ENCODE data around the gene NEDD4L.

Gene NEDD4L

GRCh38 chr18:58080451-58080850 lies 36.4 kb downstream of the NEDD4L start:
- Mint-ChIP-seq H3K4me3 (no peak overlapping the region), H3K27me3 (peaks cover 21% of the 10 kb centered on the region), H3K4me1 (ENCODE audit: low read depth) (no peaks in the 10 kb centered on the region), H3K36me3 (ENCODE audit: low read depth) (no peaks in the 10 kb centered on the region), H3K27ac (no peak overlapping the region), H3K9me3 (no peaks in the 10 kb centered on the region)
- no peak for DNase-seq

GRCh38 chr18:58087928-58088690 lies 44.1 kb downstream of the NEDD4L start:
- Mint-ChIP-seq H3K4me1 (ENCODE audit: low read depth) (peaks cover 5% of the 10 kb centered on the region), H3K9me3 (peaks cover 3% of the 10 kb centered on the region), H3K27me3 (peaks cover 15% of the 10 kb centered on the region), H3K27ac (peak overlapping the region; percentile 55), H3K4me3 (no peak overlapping the region), H3K36me3 (ENCODE audit: low read depth) (no peaks in the 10 kb centered on the region)
- DNase-seq = no peak

- Mint-ChIP-seq H3K27me3 (peaks cover 15% of the 10 kb centered on the region), H3K27ac (no peak overlapping the region), H3K9me3 (peaks cover 3% of the 10 kb centered on the region), H3K4me3 (no peak overlapping the region), H3K4me1 (ENCODE audit: low read depth) (peaks cover 5% of the 10 kb centered on the region), H3K36me3 (ENCODE audit: low read depth) (no peaks in the 10 kb centered on the region)
- DNase-seq = no peak
These were observed 44.7 kb downstream of the NEDD4L start for GRCh38 chr18:58088691-58089065.

GRCh38 chr18:58091099-58091611 lies 47.1 kb downstream of the NEDD4L start:
- peaks cover 5% of the 10 kb centered on the region for H3K4me1 Mint-ChIP-seq (ENCODE audit: low read depth)
- peaks cover 3% of the 10 kb centered on the region for H3K9me3 Mint-ChIP-seq
- H3K27ac Mint-ChIP-seq = no peak overlapping the region
- H3K27me3 Mint-ChIP-seq = peaks cover 14% of the 10 kb centered on the region
- no peak for DNase-seq
- no peak overlapping the region for H3K4me3 Mint-ChIP-seq
- H3K36me3 Mint-ChIP-seq (ENCODE audit: low read depth) = no peaks in the 10 kb centered on the region

GRCh38 chr18:58093311-58093803 lies 49.3 kb downstream of the NEDD4L start:
- Mint-ChIP-seq H3K9me3 (no peaks in the 10 kb centered on the region), H3K4me1 (ENCODE audit: low read depth) (no peaks in the 10 kb centered on the region), H3K27ac (no peak overlapping the region), H3K27me3 (peaks cover 7% of the 10 kb centered on the region), H3K36me3 (ENCODE audit: low read depth) (no peaks in the 10 kb centered on the region), H3K4me3 (no peak overlapping the region)
- DNase-seq = no peak

- Mint-ChIP-seq H3K27me3 (peaks cover 7% of the 10 kb centered on the region), H3K4me1 (ENCODE audit: low read depth) (no peaks in the 10 kb centered on the region), H3K4me3 (no peak overlapping the region), H3K27ac (no peak overlapping the region), H3K36me3 (ENCODE audit: low read depth) (no peaks in the 10 kb centered on the region), H3K9me3 (no peaks in the 10 kb centered on the region)
- no peak for DNase-seq
These were observed 51.2 kb downstream of the NEDD4L start for GRCh38 chr18:58095222-58095621.

GRCh38 chr18:58095655-58096054 lies 51.6 kb downstream of the NEDD4L start:
- H3K27me3 Mint-ChIP-seq = peaks cover 7% of the 10 kb centered on the region
- no peaks in the 10 kb centered on the region for H3K36me3 Mint-ChIP-seq (ENCODE audit: low read depth)
- H3K9me3 Mint-ChIP-seq = no peaks in the 10 kb centered on the region
- no peaks in the 10 kb centered on the region for H3K4me1 Mint-ChIP-seq (ENCODE audit: low read depth)
- no peak overlapping the region for H3K27ac Mint-ChIP-seq
- DNase-seq = no peak
- H3K4me3 Mint-ChIP-seq = no peak overlapping the region

- DNase-seq = no peak
- Mint-ChIP-seq H3K27ac (no peak overlapping the region), H3K36me3 (ENCODE audit: low read depth) (no peaks in the 10 kb centered on the region), H3K27me3 (peaks cover 7% of the 10 kb centered on the region), H3K4me1 (ENCODE audit: low read depth) (no peaks in the 10 kb centered on the region), H3K4me3 (no peak overlapping the region), H3K9me3 (no peaks in the 10 kb centered on the region)
These were observed 52.6 kb downstream of the NEDD4L start for GRCh38 chr18:58096658-58097057.

- DNase-seq = no peak
- H3K4me3 Mint-ChIP-seq = no peak overlapping the region
- H3K36me3 Mint-ChIP-seq (ENCODE audit: low read depth) = no peaks in the 10 kb centered on the region
- H3K9me3 Mint-ChIP-seq = no peaks in the 10 kb centered on the region
- peaks cover 5% of the 10 kb centered on the region for H3K27me3 Mint-ChIP-seq
- no peaks in the 10 kb centered on the region for H3K4me1 Mint-ChIP-seq (ENCODE audit: low read depth)
- H3K27ac Mint-ChIP-seq = no peak overlapping the region
These were observed 53.3 kb downstream of the NEDD4L start for GRCh38 chr18:58097121-58097906.

GRCh38 chr18:58097907-58098166 lies 53.8 kb downstream of the NEDD4L start:
- H3K36me3 Mint-ChIP-seq (ENCODE audit: low read depth) = no peaks in the 10 kb centered on the region
- H3K4me1 Mint-ChIP-seq (ENCODE audit: low read depth) = no peaks in the 10 kb centered on the region
- H3K27ac Mint-ChIP-seq = no peak overlapping the region
- no peak for DNase-seq
- H3K9me3 Mint-ChIP-seq = no peaks in the 10 kb centered on the region
- no peak overlapping the region for H3K4me3 Mint-ChIP-seq
- peaks cover 4% of the 10 kb centered on the region for H3K27me3 Mint-ChIP-seq

GRCh38 chr18:58098706-58099105 lies 54.7 kb downstream of the NEDD4L start:
- H3K36me3 Mint-ChIP-seq (ENCODE audit: low read depth) = no peaks in the 10 kb centered on the region
- no peak overlapping the region for H3K27ac Mint-ChIP-seq
- no peak for DNase-seq
- H3K4me3 Mint-ChIP-seq = no peak overlapping the region
- H3K4me1 Mint-ChIP-seq (ENCODE audit: low read depth) = peaks cover 3% of the 10 kb centered on the region
- no peaks in the 10 kb centered on the region for H3K9me3 Mint-ChIP-seq
- H3K27me3 Mint-ChIP-seq = peaks cover 8% of the 10 kb centered on the region

GRCh38 chr18:58100154-58100553 lies 56.1 kb downstream of the NEDD4L start:
- H3K4me3 Mint-ChIP-seq = no peak overlapping the region
- no peaks in the 10 kb centered on the region for H3K36me3 Mint-ChIP-seq (ENCODE audit: low read depth)

GRCh38 chr18:58101291-58101794 lies 57.3 kb downstream of the NEDD4L start:
- Mint-ChIP-seq H3K9me3 (no peaks in the 10 kb centered on the region), H3K4me1 (ENCODE audit: low read depth) (peaks cover 9% of the 10 kb centered on the region), H3K36me3 (ENCODE audit: low read depth) (no peaks in the 10 kb centered on the region), H3K27ac (no peak overlapping the region), H3K4me3 (no peak overlapping the region), H3K27me3 (peaks cover 18% of the 10 kb centered on the region)
- no peak for DNase-seq

More at GRCh38 chr18:58100154-58100553, 56.1 kb downstream of the NEDD4L start:
- Mint-ChIP-seq H3K9me3 (no peaks in the 10 kb centered on the region), H3K27ac (no peak overlapping the region), H3K4me1 (ENCODE audit: low read depth) (peaks cover 9% of the 10 kb centered on the region), H3K27me3 (peaks cover 20% of the 10 kb centered on the region)
- no peak for DNase-seq

GRCh38 chr18:58102018-58102417 lies 58.0 kb downstream of the NEDD4L start:
- no peak for DNase-seq
- Mint-ChIP-seq H3K4me1 (ENCODE audit: low read depth) (peaks cover 9% of the 10 kb centered on the region), H3K9me3 (no peaks in the 10 kb centered on the region), H3K27ac (no peak overlapping the region), H3K36me3 (ENCODE audit: low read depth) (no peaks in the 10 kb centered on the region), H3K4me3 (no peak overlapping the region), H3K27me3 (peaks cover 18% of the 10 kb centered on the region)

GRCh38 chr18:58102875-58103274 lies 58.8 kb downstream of the NEDD4L start:
- H3K9me3 Mint-ChIP-seq = no peaks in the 10 kb centered on the region
- no peak overlapping the region for H3K27ac Mint-ChIP-seq
- H3K4me1 Mint-ChIP-seq (ENCODE audit: low read depth) = peaks cover 9% of the 10 kb centered on the region
- H3K4me3 Mint-ChIP-seq = no peak overlapping the region
- no peak for DNase-seq
- H3K27me3 Mint-ChIP-seq = peaks cover 21% of the 10 kb centered on the region
- H3K36me3 Mint-ChIP-seq (ENCODE audit: low read depth) = no peaks in the 10 kb centered on the region
